Fibroblast of lung (primary cell): ENCODE measurements around the gene DUSP9.

Experiments used
- CTCF ChIP-seq, 2 donors: IDR thresholded peaks in 1 of 2; conservative IDR thresholded peaks in 1 of 2; 1 replicate in 1 of 2; 2 replicates in 1 of 2; pipeline ENCODE4 v1.5.1; 2011 to 2012; ENCODE audit warnings: low read length in 2 of 2, control low read depth in 1 of 2, inconsistent platforms in 1 of 2, low read depth in 1 of 2, mild to moderate bottlenecking in 1 of 2
- EZH2 ChIP-seq: IDR thresholded peaks from 2 replicates; pipeline ENCODE4 v1.5.1; 2012; ENCODE audit warnings: low read length, control low read depth, mild to moderate bottlenecking; ENCODE audit errors: missing control alignments

- no peak for TF ChIP-seq CTCF (conservative IDR thresholded peaks at IDR 0.05 in 1 of 2, IDR thresholded peaks at IDR 0.05 in 1 of 2; ENCODE audit: low read depth in 1 of 2, low read length in 2 of 2)
- no peak for TF ChIP-seq EZH2
Observed at GRCh38 chrX:153650959-153651358, 4.0 kb downstream of the DUSP9 start.
